SK-N-SH (cell line): Measurements from ENCODE around the gene THOP1. TPM values are rescaled to one million over a fixed set of nuclear protein-coding genes. Genes with fewer than 3 reads are reported as not detected.

ENCODE experiments used
- CTCF ChIA-PET: fragments of 300-600, 350-600 bp; formaldehyde crosslinking; extraction: SDS; loops from one replicate; lab custom pipeline; 2021; lab: Yijun Ruan, JAX
- POLR2A ChIA-PET: fragments of 350-600 bp; sonication (Branson Sonifier 250); formaldehyde crosslinking; extraction: SDS; loops from one replicate; lab custom pipeline; 2020; ENCODE audit warnings: antibody characterized with exemption, inconsistent platforms; lab: Yijun Ruan, JAX
- DNase-seq: peaks from one replicate; pipeline ENCODE4 v3.0.0; 2012
- H2AFZ ChIP-seq: fragments of 200-600 bp; sonication (generic); 2 replicates; pipeline ENCODE4 v1.8.1; 2016; ENCODE audit warnings: antibody characterized with exemption, mild to moderate bottlenecking, low read depth
- H3F3A ChIP-seq: fragments of 200-600 bp; sonication (generic); replicated peaks from 2 replicates; pipeline ENCODE3; 2016; ENCODE audit warnings: antibody characterized with exemption, mild to moderate bottlenecking; ENCODE audit not compliant: insufficient read depth
- H3K27ac ChIP-seq, 2 experiments: fragments of 200-500 bp in 1 of 2; fragments of 200-600 bp in 1 of 2; sonication (Bioruptor generic) in 1 of 2; sonication (generic), shearing (Covaris generic) in 1 of 2; 2 replicates each; pipeline versions ENCODE4 v1.5.1 to v1.6.1; 2014 to 2016; ENCODE audit warnings: low read depth in 2 of 2, inconsistent platforms in 1 of 2, low read length in 1 of 2, mild to moderate bottlenecking in 1 of 2, mixed read lengths in 1 of 2
- H3K27me3 ChIP-seq: fragments of 200-600 bp; sonication (generic), shearing (Covaris generic); 2 replicates; pipeline ENCODE4 v1.6.1; 2016; ENCODE audit warnings: mixed run types; ENCODE audit not compliant: insufficient read depth
- H3K36me3 ChIP-seq, 2 experiments: fragments of 200-500 bp in 1 of 2; fragments of 200-600 bp in 1 of 2; sonication (Bioruptor generic) in 1 of 2; sonication (generic) in 1 of 2; replicated peaks in 1 of 2; 2 replicates each; pipeline versions ENCODE3 to v1.5.1; 2014 to 2016; ENCODE audit warnings: low read length in 1 of 2, mild to moderate bottlenecking in 1 of 2; ENCODE audit not compliant: insufficient read depth in 2 of 2, control insufficient read depth in 1 of 2
- H3K4me1 ChIP-seq, 2 experiments: fragments of 200-500 bp in 1 of 2; fragments of 200-600 bp in 1 of 2; sonication (Bioruptor generic) in 1 of 2; sonication (generic), shearing (Covaris generic) in 1 of 2; 2 replicates each; pipeline versions ENCODE4 v1.5.1 to v1.6.1; 2014 to 2016; ENCODE audit warnings: low read depth in 1 of 2, low read length in 1 of 2, mixed run types in 1 of 2; ENCODE audit not compliant: insufficient read depth in 2 of 2, control insufficient read depth in 1 of 2
- H3K4me2 ChIP-seq: fragments of 200-600 bp; sonication (generic), shearing (Covaris generic); 2 replicates; pipeline ENCODE4 v1.6.1; 2017; ENCODE audit warnings: mixed run types
- H3K4me3 ChIP-seq, 2 experiments: fragments of 200-500 bp in 1 of 2; fragments of 200-600 bp in 1 of 2; sonication (Bioruptor generic) in 1 of 2; sonication (generic), shearing (Covaris generic) in 1 of 2; 2 replicates each; pipeline versions ENCODE4 v1.5.1 to v1.8.1; 2014 to 2016; ENCODE audit warnings: low read depth in 2 of 2, inconsistent platforms in 1 of 2, low read length in 1 of 2, mild to moderate bottlenecking in 1 of 2, mixed read lengths in 1 of 2, moderate library complexity in 1 of 2
- H3K79me2 ChIP-seq: fragments of 200-600 bp; sonication (generic); 2 replicates; pipeline ENCODE4 v1.8.1; 2017; ENCODE audit warnings: mild to moderate bottlenecking; ENCODE audit not compliant: insufficient read depth
- H3K9ac ChIP-seq: fragments of 200-600 bp; sonication (generic); 2 replicates; pipeline ENCODE4 v1.6.1; 2017; ENCODE audit warnings: mixed run types
- H3K9me2 ChIP-seq: fragments of 200-600 bp; sonication (generic); 2 replicates; pipeline ENCODE4 v1.6.1; 2017; ENCODE audit warnings: mixed run types
- H3K9me3 ChIP-seq: fragments of 200-600 bp; sonication (generic); 2 replicates; pipeline ENCODE4 v1.6.1; 2017; ENCODE audit warnings: mixed run types, mild to moderate bottlenecking, moderate library complexity
- H4K20me1 ChIP-seq: fragments of 200-600 bp; sonication (generic); 2 replicates; pipeline ENCODE4 v1.6.1; 2017; ENCODE audit warnings: mild to moderate bottlenecking, mixed run types; ENCODE audit not compliant: insufficient read depth
- ELF1 ChIP-seq: IDR thresholded peaks from 2 replicates; pipeline ENCODE4 v1.4.0; 2012
- FOXJ3 ChIP-seq: sonication (generic); formaldehyde crosslinking; IDR thresholded peaks from 2 replicates; pipeline ENCODE4 v1.5.1; 2020; ENCODE audit warnings: mild to moderate bottlenecking, missing genetic modification reagents
- GABPA ChIP-seq: IDR thresholded peaks from 2 replicates; pipeline ENCODE4 v1.4.0; 2012; ENCODE audit warnings: low read depth, mild to moderate bottlenecking
- GATA2 ChIP-seq: sonication (generic); formaldehyde crosslinking; IDR thresholded peaks from 2 replicates; pipeline ENCODE4 v1.5.0; 2020; ENCODE audit warnings: mild to moderate bottlenecking, missing genetic modification reagents
- NFIC ChIP-seq: IDR thresholded peaks from 2 replicates; pipeline ENCODE4 v1.4.0; 2012; ENCODE audit warnings: borderline replicate concordance
- RCOR1 ChIP-seq: fragments of 150-350 bp; IDR thresholded peaks from 2 replicates; pipeline ENCODE4 v1.6.1; 2017; ENCODE audit warnings: antibody characterized with exemption, low read length
- RFX5 ChIP-seq: IDR thresholded peaks from 2 replicates; pipeline ENCODE4 v1.6.1; 2012; ENCODE audit warnings: mild to moderate bottlenecking, improper control_type of control experiment, low read length
- SMC3 ChIP-seq: IDR thresholded peaks from 2 replicates; pipeline ENCODE4 v1.6.1; 2012; ENCODE audit warnings: low read depth, low read length, improper control_type of control experiment
- TCF12 ChIP-seq: IDR thresholded peaks from 2 replicates; pipeline ENCODE4 v1.4.0; 2012
- YY1 ChIP-seq: IDR thresholded peaks from 2 replicates; pipeline ENCODE4 v1.4.0; 2012; ENCODE audit warnings: low read depth, mild to moderate bottlenecking
- WGBS: methylation state at CpG from one replicate; pipeline ENCODE4 v1.1.6; 2017; ENCODE audit warnings: low lambda C conversion rate; 5-methylcytosine and 5-hydroxymethylcytosine counted together
- polyA plus RNA-seq, 3 experiments: library from polyadenylated mRNA; depleted of rRNA; stranded (reverse); fragments of >200 nt; gene quantifications; 2 replicates each; pipeline ENCODE4 v1.2.3, GENCODE V29; 2012
- TF ChIP-seq, protein P1 (sequence below): IDR thresholded peaks from 2 replicates; pipeline ENCODE4 v1.4.0; 2012; ENCODE audit warnings: low read depth
- TF ChIP-seq, protein P2 (sequence below): IDR thresholded peaks from 2 replicates; pipeline ENCODE4; 2012

Gene THOP1
- polyA plus RNA-seq, 1 of the 3 experiments (the other 2 are of a cell fraction), result 138 TPM

DNA sequence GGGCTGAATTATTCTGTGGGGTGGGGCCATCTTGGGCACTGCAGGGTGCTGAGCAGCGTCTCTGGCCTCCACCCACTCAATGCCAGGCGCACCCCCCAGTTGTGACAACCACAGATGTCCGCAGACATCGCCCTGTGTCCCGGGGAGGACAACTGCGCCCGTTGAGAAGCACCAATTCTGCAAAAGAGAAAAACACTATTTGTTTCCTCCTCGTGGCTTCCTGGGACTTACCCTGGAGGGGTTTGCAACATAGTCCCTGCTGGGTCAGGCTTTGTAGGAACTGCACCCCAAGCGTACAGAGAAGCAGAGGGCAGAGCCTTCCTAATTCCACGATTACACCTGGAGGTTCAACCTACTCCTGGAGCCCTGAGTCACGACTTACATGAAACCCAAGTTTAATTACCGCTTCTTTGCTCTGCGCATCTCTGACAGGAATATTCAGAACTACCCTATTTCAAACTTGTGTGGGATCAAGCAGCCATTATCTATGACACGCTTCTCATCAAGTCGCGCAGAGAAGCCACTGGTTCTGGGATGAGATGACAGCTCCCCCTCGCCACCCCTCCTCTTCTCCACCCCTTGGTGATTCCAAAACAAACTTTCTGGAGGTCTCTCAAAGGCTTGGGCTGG lies 34.4 kb upstream of the THOP1 start:
- H3K27ac ChIP-seq, result no peak overlapping the region
- POLR2A ChIA-PET, result no interaction called here
- CTCF ChIA-PET, result interaction anchor here (0.5 to 9.1 kb wide), 4 partner anchors 16 to 695 kb away, joined by 3 to 142 read pairs (median 6); no protein-coding TSS in a partner anchor
- H3K4me1 ChIP-seq, result peaks cover 0 to 3% of the 10 kb centered on the region in 2 experiments; a peak in 1 of 4 replicates
- H2AFZ ChIP-seq, result no peak overlapping the region
- no peak for DNase-seq
- H3F3A ChIP-seq, result peaks cover 3% of the 10 kb centered on the region
- H3K4me2 ChIP-seq, result no peak overlapping the region
- no peak overlapping the region for H3K9ac ChIP-seq
- H4K20me1 ChIP-seq, result no peaks in the 10 kb centered on the region
- TF ChIP-seq TCF12, result no peak
- TF ChIP-seq NFIC, result no peak
- no peak for TF ChIP-seq GABPA
- TF ChIP-seq, protein P1, sequence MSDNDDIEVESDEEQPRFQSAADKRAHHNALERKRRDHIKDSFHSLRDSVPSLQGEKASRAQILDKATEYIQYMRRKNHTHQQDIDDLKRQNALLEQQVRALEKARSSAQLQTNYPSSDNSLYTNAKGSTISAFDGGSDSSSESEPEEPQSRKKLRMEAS, result no peak
- no peak for TF ChIP-seq RCOR1
- no peak for TF ChIP-seq RFX5
- no peaks in the 10 kb centered on the region for H3K79me2 ChIP-seq
- no peaks in the 10 kb centered on the region for H3K9me2 ChIP-seq
- H3K27me3 ChIP-seq, result no peaks in the 10 kb centered on the region
- WGBS, result 63% methylated on average over 15 of the region's 17 CpGs
- H3K9me3 ChIP-seq, result no peaks in the 10 kb centered on the region
- H3K4me3 ChIP-seq, result no peak overlapping the region
- peaks cover 0 to 12% of the 10 kb centered on the region in 2 experiments for H3K36me3 ChIP-seq

DNA sequence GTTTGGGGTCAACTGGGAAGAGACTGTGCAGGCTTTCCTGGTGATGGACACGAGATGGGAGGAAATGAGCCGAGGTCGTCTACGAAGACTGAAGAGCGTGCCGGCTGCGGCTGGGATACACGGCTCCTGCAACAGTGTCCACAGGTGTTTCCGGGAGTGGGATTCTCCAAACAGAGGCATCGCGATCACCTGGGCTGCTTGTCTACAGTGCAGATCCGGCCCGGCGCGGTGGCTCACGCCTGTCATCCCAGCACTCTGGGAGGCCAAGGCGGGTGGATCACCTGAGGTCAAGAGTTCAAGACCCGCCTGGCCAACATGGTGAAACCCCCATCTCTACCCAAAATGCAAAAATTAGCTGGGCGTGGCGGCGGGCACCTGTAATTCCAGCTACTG lies 33.9 kb upstream of the THOP1 start:
- H3K27me3 ChIP-seq, result no peaks in the 10 kb centered on the region
- CTCF ChIA-PET, result interaction anchor here (9.1 kb wide), 1 partner anchor 103 kb away, joined by 142 read pairs; no protein-coding TSS in a partner anchor

More for the DNA sequence above, 33.9 kb upstream of the THOP1 start:
- no peak overlapping the region for H2AFZ ChIP-seq
- TF ChIP-seq TCF12 (no peak), GATA2 (CRISPR knock-in tag) (no peak), FOXJ3 (CRISPR knock-in tag) (no peak), YY1 (no peak), SMC3 (no peak), ELF1 (no peak)
- TF ChIP-seq, protein P2, sequence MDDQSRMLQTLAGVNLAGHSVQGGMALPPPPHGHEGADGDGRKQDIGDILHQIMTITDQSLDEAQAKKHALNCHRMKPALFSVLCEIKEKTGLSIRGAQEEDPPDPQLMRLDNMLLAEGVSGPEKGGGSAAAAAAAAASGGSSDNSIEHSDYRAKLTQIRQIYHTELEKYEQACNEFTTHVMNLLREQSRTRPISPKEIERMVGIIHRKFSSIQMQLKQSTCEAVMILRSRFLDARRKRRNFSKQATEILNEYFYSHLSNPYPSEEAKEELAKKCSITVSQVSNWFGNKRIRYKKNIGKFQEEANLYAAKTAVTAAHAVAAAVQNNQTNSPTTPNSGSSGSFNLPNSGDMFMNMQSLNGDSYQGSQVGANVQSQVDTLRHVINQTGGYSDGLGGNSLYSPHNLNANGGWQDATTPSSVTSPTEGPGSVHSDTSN, result no peak
- H3K9me3 ChIP-seq, result no peaks in the 10 kb centered on the region
- no peaks in the 10 kb centered on the region for H4K20me1 ChIP-seq
- POLR2A ChIA-PET, result no interaction called here
- H3K36me3 ChIP-seq, result peaks cover 0 to 12% of the 10 kb centered on the region in 2 experiments
- H3K4me1 ChIP-seq, result peaks cover 0 to 3% of the 10 kb centered on the region in 2 experiments; a peak in 1 of 4 replicates
- no peak overlapping the region for H3K9ac ChIP-seq
- no peaks in the 10 kb centered on the region for H3K9me2 ChIP-seq
- no peaks in the 10 kb centered on the region for H3K79me2 ChIP-seq
- H3K4me3 ChIP-seq, result no peak overlapping the region
- no peak for DNase-seq
- WGBS, result 92% methylated on average over 20 of the region's 21 CpGs
- H3F3A ChIP-seq, result peaks cover 3% of the 10 kb centered on the region
- H3K4me2 ChIP-seq, result no peak overlapping the region
- no peak overlapping the region for H3K27ac ChIP-seq
